ENCODE results near the gene DPH6. TPM values are rescaled to one million over a fixed set of nuclear protein-coding genes. Genes with fewer than 3 reads are reported as not detected.

DPH6 gene, protein sequence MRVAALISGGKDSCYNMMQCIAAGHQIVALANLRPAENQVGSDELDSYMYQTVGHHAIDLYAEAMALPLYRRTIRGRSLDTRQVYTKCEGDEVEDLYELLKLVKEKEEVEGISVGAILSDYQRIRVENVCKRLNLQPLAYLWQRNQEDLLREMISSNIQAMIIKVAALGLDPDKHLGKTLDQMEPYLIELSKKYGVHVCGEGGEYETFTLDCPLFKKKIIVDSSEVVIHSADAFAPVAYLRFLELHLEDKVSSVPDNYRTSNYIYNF
- 13.2 to 16.7 TPM (median 13.5 TPM) in 5 replicates for total RNA-seq (2022; extraction: Qiagen RNA extraction; ENCODE audit: low read depth)

DNA sequence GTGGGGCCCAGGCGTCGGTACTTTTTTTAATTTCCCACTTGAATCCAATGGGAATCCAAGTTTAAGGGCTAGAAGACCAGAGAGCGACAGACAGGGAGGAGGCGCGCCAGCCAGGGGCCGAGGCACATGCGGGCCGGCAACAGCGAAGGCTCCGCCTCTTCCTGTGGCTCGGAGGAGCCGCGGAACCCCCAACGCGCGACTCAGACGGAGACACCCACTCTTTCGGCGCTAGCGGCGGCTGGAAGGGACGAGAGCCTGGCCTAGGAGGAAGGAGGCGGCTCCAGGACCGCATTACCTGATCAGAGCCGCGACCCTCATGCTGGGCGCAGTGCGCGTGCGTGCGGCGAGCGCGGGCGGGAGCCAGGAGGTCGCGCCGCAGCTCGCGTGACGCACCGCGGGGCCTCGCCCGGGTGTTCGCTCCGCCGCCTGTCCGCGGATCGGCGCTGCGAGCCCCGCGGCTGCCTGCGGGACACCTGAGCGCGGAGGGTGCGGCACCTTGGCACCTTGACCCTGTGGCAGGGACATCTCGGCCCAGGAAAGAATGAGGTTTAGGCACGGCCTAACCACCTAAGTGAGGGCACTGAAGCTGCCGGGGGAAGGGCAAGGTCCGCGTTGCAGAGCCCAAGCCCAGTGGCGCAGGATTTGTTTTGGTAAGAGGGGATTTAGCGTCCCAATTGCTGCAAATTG, at the start of gene DPH6:
Gene DPH6, minus strand, starts transcription at position 342 of the 687 bp plus-strand sequence. Its CDS starts 24 bp downstream, at position 318.

